Inflammatory macrophage treated with lipopolysaccharide for 4 hours (primary cell): Measurements from ENCODE around the gene ZNF581.

Source experiments
- DNase-seq: peaks from one replicate; pipeline ENCODE4 v3.0.0-alpha.2; 2020

The ZNF581 gene, protein sequence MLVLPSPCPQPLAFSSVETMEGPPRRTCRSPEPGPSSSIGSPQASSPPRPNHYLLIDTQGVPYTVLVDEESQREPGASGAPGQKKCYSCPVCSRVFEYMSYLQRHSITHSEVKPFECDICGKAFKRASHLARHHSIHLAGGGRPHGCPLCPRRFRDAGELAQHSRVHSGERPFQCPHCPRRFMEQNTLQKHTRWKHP

DNA sequence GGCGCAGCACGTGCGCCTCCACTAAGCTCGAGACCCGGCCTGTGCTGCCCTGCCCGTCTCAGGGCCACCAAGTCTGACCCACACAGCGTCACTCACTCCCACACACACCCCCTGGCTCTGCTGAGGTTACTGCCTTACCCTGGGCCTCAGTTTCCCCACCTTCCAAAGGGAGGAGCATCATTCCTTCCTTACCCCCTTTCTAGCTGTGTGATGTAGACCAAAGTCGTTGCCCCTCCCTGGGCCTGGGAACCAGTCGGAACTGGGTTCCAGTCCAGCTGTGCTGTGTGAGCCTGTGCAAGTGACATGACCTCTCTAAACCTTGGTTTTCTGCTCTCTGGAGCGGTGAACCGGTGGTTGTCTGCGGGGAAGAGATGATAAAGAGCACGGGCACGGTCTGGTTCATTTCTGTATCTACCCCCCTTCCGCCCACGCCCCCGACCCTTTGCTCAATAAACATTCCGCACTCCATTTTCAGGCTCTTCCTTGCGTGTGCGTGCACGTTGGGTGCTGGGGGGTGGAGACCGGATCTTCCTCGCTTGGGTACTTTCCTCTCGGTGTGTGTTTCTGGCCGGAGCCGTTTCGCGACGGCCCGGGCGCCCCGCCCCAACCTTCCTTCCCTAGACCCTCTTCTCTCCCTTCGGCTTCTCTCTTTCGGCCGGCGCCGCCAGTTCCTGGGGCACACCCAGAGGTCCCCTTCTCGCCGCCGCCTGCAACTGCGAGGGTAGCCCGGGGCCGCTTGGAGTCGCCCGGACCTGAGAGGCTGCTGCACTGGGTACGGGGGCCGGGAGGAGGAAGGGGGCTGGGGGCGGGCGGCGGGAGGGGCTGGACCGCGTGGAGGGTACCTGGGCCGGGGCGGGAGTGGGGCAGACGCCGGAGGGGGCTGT, at the start of gene ZNF581:
Gene ZNF581 (plus strand): TSS at position 647 of the 884 bp plus-strand sequence. CDS start 923 bp downstream, outside the sequence.
- peak; percentile 62 for DNase-seq

DNA sequence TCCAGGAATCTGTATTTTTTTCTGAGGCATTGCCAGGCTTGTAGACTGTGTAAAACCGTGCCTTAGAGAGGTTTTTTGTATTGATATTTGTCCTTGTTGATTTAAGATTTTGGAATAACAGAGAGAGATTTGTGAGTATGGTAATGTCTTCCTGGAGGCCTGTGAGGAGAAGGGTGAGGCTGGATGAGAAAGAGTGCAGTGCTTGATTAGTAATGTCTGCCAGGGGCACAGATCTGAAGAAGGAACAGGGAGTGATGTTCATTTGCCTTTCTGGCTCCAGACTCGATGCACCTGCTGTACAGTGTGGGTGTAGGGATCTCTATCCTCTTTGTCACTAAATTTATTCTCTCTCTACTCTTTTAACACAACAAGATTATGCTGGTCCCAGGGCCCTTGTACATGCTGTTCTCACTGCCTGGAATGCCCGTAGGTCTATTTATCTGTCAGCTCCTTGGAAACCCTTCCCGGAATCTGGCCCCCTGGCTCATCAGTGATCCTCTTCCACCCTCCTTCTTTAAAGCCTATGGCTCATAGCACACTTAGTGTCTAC, 48.4 kb upstream of the ZNF581 start:
- no peak for DNase-seq

DNA sequence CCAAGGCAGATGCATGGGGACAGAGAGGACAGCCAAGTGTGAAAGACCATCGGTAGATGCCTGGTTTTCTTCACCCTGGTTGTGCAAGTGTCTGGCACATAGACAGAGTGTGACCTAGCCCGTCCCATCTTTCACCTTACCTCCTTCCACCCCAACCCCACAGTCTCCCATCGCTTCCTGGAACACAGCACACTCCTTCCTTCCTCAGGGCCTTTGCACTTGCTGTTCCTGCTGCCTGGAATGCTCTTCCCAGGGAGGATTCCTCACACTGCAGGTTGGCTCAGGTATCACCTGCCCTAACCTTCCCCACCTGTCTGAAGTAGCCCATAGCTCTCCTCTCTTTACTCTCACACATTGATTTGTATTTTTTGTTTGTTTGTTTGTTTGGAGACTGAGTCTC, 47.1 kb upstream of the ZNF581 start:
- no peak for DNase-seq

DNA sequence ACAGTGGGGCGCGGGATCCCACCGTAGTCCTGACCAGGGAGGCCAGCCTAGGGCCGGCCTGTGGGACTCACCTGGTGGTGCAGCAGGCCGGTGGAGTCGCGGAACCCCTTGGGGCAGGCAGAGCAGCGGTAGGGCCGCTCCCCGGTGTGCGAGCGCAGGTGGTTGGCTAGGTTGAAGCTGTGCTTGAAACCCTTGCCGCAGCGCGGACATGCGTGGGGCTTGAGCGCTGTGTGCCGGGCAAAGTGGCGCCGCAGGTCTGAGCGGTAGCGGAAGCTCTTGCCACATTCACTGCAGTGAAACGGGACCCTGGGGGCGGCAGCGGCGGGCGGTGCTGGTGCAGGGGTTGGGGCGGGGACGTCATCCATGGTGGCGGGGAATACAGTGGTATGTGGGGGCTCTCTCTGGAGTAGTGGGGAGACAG, 45.9 kb upstream of the ZNF581 start:
- no peak for DNase-seq

DNA sequence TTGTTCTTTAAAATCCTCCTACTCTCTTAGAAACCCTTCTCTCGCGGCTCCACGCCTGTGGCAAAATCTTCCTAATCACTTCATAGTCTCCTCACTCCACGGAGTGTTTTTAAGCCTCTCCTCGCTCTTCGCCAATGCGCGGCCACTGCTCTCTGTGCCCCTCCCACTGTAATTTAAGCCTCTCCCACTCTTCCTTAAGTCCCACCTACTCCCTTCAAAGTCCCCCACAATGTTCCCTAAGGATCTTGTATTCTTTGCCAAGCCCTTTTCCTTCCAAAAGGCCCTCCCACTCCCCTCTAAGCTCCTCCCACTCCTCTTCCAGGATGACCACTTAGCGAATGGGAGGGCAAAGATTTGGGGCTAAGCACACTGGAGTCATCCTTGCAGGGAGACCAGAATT, 45.4 kb upstream of the ZNF581 start:
- no peak for DNase-seq

DNA sequence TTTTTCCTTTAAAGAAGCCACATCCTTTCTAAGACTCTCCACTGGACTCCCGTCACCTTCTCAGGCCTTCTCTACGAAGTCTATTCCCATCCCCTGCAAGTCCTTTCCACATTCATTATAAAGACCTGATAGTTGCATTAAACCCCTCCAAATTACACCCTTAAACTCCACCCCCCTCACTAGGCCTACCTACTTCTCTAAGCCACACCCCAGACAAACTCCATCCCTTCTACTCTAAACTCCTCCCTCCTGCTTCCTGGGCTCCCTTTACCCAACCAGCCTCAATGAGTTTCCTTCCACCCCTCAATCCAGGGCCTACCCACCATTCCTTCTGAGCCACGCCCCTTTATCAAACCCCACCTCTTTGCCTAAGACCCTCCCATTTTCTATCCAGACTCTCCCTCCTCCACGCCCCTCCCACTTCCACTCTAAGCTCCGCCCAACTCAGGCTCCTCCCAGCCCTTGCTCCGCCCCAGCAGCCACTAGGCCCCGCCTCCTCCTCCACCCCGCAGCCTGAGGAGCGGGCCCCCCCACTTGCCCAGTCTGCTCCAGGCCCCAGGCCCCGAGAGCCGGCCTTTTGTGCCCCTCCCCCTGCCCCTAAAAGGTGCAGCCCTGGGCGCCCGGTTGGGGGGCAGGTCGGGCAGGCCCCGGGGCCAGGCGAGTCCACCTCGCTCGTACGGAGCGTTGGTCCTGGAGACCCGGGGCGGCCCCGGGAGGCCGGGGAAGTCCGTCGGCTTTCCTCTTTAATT, 44.6 kb upstream of the ZNF581 start:
- peak; percentile 95 for DNase-seq

DNA sequence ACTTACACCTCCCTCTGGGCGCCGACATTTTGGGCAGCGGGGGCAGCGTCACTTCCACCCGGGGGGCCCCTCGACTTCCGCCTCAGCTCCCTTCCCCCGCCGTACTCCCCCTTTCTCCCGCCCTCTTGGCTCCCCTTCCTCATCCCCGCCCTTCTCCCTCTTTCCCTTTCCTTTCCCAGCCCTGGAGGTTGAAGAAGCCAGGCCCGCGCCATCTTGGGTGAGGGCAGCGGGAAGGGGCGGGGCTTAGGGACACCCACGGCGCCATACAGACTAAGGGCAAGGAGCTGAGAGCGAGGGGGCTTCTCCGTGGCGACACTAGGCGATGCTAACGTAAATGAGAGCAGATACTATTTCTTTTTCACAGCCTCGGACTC, 44.0 kb upstream of the ZNF581 start, which contains the start of gene FIZ1:
Gene FIZ1 (minus strand): TSS at position 50 of the 374 bp plus-strand sequence. CDS start 1,652 bp downstream, outside the sequence.
- peak; percentile 99 for DNase-seq

DNA sequence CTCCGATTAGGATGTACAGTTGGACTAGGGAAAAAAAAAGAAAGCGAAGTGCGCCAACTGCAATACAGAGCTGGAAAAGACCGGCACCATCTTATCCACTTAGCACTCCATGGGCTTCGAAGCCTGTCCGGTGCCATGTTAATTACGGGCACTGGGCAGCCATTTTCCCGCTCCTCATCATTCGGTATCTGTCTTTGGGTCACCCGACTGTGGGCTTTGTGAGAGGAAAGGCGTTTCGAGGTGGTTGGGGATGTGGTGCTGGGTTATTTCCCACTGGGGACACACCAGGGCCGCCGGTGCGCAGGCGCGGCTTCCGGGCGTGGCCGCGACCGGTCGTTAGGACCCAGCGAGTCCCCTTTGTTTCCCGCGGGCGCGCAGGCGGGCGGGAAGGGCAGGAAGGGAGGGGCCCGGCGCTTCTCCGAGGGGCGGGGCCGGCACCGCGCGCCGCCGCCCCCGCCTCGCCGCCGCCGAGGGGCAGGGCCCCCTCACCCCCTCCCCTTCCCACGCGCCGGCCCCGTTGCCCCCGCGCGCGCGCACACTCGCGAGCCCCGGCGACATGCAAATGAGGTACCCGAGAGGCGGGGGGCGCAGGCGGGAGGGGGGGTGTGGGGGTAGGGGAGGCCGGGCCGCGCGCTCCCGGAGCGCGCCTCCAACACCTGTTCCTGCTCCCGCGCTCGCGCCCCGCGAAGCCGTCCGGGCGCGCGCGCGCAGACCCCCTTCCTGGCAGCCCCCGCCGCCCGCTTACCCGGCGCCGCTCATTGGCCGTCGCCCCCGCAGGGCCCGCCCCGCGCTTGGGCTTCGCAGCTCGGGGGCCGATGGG, 43.4 kb upstream of the ZNF581 start, which contains the start of gene ZNF524:
Gene ZNF524 (plus strand): TSS at position 447 of the 820 bp plus-strand sequence. CDS start 1,825 bp downstream, outside the sequence.
- peak; percentile 82 for DNase-seq

DNA sequence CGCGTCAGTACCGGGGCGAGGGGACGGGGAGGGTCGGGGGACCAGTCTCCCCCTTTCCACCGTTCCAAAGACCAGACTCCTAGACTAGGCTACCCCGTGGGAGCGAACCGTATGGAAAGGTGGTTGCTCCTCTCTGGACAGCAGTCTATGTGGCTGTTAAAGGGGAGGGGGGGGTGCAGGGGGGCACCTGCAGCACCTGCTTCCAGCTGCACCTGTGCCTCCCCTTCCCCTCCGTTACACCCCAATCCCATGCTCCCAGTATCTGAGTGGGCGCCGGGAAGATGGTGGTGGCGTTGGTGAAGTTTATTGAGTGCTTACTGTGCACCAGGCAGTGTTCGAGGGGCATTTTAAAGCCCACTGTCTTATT, 42.8 kb upstream of the ZNF581 start:
- no peak for DNase-seq

DNA sequence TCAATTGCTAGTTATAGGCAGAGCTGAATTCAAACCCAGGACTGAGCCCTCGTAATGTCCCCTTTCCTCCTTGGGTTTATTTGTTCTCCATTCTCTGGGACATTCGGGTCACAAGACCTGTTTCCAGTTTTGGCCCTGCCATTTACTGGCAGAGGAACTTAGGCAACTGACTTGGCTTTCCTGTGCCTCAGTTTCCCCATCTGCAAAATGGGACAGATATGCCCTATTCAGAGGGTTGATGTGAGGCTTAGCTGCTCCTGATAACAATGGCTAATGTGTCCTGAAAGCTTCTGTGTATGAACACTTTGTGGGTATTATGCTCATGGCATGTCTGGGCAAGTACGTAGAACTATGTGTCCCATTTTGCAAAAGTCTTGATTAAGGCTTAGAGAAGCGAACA, 42.4 kb upstream of the ZNF581 start:
- peak; percentile 25 for DNase-seq

DNA sequence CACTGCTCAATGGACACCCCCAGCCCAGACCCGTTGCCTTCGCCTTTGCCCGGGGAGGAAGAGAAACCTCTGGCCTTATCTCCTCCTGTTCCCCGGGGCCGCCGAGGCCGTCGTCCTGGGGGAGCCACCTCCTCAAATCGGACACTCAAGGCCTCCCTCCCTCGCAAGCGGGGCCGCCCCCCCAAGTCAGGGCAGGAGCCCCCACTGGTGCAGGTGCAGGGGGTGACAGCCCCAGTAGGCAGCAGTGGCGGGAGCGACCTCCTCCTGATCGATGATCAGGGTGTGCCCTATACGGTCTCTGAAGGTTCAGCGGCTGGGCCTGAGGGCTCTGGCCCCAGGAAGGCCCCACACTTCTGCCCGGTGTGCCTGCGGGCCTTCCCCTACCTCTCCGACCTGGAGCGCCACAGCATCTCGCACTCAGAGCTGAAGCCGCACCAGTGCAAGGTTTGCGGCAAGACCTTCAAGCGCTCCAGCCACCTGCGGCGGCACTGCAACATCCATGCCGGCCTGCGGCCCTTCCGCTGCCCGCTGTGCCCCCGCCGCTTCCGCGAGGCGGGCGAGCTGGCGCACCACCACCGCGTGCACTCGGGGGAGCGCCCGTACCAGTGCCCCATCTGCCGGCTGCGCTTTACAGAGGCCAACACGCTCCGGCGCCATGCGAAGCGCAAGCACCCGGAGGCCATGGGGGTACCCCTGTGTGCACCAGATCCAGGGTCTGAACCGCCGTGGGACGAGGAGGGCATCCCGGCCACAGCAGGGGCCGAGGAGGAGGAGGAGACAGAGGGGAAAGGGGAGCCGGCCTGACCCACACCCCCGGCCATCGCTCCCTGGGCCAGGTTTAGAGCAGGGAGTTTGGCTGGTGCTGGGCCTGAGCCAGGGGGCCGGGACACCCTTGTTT, 41.1 kb upstream of the ZNF581 start:
- no peak for DNase-seq

DNA sequence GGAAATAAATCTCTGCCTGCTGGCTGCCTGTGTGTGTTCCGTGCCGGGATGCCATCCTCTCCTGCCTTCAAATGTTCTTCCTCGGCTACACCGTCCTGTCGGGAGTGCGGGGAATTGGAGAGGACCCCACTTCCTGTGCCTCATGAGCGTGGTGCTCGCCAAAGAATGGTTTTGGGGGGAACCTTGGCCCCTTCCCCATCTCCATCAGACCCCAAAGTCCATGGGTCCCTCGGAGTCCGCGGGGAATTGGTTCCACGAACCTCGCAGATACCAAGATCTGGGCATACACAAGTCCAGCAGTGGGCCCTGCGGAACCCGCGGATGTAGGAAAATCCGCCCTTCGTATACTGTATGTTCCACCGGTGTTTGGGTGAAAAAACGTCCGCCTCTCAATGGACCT, 40.3 kb upstream of the ZNF581 start:
- DNase-seq = no peak

DNA sequence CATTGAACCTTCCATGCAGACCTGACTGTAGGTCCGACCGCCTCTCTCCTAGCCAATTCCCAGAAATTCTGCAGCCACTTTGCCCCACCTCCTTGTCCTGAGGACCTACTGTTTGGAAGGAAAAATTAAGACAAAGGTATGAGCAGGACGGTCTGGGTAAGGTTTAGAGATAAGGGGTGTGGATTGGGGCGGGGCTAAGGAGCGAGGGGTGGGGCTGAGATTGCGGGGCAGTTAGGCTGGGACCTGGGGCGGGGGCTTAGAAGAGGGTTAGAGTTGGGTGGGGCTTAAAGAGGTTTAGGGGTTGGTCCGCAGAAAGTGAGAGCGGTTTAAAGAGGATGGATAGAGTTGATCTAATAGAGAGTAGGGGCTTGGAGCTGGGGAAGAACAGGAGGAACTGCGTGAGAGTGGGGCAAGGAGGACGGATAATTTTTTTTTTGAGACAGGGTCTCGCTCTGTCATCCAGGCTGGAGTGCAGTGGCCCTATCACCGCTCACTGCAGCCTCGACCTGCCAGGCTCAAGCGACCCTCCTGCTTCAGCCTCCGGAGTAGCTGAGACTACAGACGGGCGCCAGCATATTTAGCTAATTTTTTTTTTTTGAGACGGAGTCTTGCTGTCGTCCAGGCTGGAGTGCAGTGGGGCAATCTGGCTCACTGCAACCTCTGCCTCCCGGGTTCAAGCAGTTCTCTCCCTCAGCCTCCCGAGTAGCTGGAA, 39.7 kb upstream of the ZNF581 start:
- DNase-seq = no peak

DNA sequence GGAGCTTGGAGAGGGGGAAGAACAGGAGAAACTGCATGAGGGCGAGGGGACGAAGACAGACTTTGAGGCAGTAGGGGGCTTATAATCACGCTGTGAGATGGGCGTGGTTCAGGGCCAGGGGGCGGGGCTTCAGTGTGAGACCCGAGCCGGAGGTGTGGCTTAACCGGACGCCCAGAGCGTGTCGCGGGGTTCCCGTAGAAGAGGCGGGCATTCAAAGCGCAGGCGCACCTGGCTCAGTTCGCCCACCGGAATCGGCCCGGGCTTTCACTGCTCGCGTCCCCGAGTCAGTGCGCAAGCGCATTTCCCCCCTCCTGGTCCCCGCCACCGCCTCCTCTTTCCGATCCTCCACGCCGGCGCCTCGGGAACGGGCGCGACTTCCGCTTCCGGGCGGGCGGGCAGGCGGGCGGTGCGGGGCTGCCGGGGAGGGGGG, 38.2 kb upstream of the ZNF581 start:
- DNase-seq = peak; percentile 96

DNA sequence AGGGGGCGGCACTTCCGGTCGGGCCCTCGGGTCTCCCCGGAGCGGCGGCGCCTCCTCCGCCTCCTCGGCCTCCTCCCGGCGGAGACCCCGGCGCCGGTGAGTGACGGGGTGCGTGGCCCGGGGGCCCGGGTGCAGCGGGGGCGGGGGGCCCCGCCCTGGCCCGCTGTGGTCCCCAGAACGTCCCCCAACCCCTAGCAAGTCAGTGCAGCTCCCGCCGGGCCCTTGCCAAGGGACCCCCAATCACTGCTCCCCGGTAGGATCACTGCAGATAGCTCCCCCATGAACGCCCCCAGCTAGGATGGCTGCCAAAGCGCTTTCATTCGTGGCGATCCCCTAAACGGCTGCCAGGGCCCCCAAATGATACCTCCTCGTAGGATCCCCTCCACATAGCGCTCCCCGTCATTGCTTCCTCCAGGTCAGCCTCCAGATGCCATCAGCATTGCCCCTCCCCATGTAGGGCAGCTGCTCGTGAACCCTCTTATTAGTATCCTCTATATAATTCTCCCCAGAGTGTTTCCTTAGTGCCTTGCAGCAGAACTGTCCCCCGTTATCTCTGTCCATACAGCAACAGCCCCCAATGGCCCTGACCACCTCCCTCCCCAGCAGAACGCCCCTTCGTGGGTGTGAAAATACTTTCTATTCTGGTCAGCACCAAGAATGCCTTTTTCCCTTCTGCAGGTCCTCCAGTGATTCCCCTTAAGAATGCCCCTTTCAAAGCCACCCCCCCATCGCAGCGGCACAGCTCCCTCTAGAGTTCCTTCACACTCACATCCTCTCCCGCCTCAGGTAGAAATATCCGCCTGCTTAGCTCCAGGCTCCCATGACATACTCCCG, 37.6 kb upstream of the ZNF581 start, which contains the start of gene ZNF865:
Gene ZNF865 (plus strand): TSS at position 11 of the 834 bp plus-strand sequence. CDS start 7,972 bp downstream, outside the sequence.
- DNase-seq = peak; percentile 77

DNA sequence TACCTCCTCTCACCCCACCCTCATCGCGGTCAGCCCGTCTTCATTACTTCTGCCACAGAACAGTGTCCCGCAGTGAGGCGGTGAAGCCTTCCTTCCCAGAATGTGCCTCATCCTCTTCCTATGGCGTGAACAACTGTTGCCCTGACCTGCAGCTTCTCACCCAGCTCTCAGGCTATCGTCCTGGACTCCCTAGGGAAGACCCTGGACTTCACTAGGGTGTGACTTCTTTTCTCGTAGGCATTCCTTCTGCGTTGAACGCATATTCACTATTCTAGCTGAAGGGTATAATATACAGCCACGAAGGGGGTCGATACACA, 37.0 kb upstream of the ZNF581 start:
- DNase-seq = no peak

DNA sequence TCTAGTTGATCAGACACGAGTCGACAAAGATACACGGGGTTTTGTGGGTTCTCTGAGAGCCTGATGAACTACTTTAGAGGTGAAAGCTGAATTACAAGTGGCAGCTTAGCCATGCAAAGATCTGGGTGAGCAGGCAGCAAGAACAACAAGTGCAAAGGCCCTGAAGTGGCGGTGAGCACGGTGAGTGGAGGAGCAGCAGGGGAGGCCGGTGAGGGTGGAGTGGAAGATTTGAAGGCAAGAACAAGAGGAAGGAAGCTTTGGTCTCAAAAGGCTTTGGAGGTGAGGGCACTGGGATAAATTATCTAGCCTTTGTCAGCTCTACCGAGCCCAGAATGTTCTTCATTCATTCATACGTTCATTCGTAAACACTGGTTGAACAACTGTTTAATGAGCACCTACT, 36.6 kb upstream of the ZNF581 start:
- DNase-seq = no peak

DNA sequence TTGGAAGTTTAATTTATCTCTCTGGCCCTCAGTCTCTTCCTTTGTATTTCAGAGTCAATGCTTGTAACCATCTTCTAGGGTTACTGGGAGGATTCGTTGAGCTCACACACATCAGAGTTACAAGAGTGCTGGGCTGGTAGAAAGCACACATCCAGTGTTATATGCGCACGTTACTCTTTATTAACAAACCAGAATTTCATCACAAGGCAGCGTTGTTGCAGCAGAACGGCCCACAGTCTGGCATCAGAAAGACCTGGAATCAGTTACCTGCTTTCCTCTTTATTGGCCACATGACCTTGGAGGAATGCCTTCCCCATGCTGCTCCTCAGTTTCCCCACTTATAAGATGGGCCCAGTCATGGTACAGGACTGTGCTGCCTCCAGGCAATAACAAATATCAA, 34.1 kb upstream of the ZNF581 start:
- DNase-seq = no peak

DNA sequence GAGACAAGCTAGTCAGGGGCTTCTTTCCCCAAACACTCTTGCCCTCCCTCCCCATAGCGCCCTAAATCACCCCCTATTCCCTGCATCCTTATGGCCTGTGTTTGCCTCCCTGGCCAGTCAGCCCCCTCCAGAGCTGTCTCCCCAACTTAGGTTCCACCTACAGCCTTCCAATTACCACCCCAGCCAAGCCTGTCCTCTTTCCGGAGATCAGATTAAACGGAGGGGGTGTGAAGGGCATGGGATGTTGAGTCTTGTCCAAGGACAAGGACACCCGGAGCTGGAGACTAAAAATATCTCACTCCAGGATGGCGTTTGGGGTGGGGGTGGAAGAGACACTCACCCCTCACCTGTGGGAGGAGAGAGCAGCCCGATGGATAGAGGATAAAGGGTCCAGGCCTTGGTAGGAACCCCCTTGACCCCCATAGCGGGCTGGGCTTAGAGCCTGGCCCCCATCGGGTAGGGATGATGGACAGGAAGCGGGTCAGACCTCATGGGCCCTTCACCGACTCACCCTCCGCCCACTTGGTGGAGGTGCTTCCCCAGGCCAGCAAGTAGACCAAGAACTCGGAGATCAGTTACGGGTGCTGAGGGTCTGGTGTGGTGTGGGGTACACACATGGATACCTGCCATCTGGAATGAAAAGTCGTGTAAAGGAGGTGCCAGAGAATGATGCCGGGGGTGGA, 32.0 kb upstream of the ZNF581 start:
- no peak for DNase-seq
